Measurements from ENCODE around the gene AASDH.
"Not testable (repeated sequence)": the region's sequence is repeated elsewhere in the genome, so short reads cannot be mapped to it uniquely, and the experiment has no call there.

AASDH gene

DNA sequence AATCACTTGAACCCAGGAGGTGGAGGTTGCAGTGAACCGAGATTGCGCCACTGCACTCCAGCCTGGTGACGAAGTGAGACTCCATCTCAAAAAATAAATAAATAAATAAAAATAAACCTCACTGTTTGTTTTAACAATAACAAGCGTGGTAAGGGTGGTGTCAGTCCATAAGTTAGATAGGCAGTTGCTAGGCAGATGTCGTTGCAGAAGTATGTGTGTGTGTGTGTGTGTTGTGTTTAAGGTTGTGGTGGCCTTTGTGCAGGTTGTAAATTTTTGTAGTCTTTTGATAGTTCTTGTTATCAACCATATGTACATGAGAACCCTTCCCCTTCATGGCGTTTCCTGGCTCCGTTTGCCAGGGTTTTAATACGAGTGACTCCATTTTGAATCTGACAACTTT lies 4.0 kb upstream of the AASDH start:
- DNase-seq: no peak

- DNase-seq: no peak
Measured at GRCh38 chr4:56389558-56389957, 2.3 kb upstream of the AASDH start.

- no peak for DNase-seq
Measured at GRCh38 chr4:56388306-56388705, 1.0 kb upstream of the AASDH start.

- no peak for DNase-seq
Measured at GRCh38 chr4:56386091-56386490, 1.2 kb downstream of the AASDH start.

DNA sequence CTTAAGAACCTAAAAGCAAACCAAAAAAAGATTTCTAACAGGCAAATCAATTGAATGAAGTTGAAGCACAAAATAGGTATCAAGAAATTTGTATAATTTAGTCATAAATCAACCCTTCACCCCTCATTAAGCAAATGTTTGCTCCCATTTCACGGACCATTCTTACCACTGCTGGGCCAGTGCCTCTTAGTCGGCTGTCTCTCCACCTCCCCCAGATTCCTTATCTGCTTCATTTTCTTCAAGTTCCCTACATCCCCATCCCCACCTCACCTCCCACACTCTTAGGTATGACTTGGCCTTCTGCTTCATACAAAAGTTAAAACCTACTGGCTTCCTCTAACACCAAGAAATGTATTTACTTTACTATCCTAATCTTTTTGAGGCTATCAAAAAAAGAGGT lies 11.8 kb downstream of the AASDH start:
- DNase-seq: no peak

- no peak for DNase-seq
Measured at GRCh38 chr4:56374956-56375355, 12.3 kb downstream of the AASDH start.

- DNase-seq: no peak
Measured at GRCh38 chr4:56372774-56373173, 14.5 kb downstream of the AASDH start.

DNA sequence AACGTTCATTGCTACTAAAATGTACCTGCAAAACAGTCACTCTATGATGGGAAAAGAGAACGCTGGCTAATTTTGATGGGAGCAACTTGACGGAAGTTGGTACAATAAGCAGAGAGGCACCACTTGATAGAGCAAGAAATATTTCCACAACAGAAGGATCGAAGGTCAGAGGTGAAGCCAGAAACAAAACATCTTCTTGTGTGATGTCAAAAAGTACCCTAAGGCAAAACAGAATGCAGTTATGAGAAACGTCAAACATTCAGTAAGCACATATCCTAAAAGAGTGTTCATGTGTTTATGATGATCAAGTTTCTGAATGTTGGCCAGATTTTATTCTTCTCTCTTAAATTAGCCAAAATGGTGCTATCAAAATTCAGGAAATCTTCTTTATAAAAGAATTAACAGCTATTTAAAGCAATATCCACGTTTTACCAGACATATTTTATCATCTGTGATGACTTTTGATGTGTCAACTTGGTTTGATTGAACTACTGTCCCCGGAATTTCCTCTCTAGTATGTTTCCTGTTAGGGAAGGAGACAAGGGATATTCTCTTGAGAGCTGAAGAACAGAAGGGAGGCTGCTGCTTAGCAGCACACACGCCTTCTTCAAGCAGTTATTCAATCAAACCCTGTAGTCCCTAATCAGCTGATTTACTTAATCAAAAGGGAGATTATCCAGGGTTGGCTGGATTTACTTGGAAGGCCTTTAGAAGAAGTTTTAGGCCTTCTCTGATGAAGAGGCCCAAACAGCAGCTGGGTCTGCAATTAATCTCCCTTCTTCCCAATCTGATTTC lies 15.7 kb downstream of the AASDH start:
- DNase-seq: no peak

GRCh38 chr4:56370377-56370776 lies 16.9 kb downstream of the AASDH start:
- DNase-seq: no peak

GRCh38 chr4:56362981-56363380 lies 24.3 kb downstream of the AASDH start:
- DNase-seq: not testable (repeated sequence)

- no peak for DNase-seq
Measured at GRCh38 chr4:56360071-56360470, 27.2 kb downstream of the AASDH start.

DNA sequence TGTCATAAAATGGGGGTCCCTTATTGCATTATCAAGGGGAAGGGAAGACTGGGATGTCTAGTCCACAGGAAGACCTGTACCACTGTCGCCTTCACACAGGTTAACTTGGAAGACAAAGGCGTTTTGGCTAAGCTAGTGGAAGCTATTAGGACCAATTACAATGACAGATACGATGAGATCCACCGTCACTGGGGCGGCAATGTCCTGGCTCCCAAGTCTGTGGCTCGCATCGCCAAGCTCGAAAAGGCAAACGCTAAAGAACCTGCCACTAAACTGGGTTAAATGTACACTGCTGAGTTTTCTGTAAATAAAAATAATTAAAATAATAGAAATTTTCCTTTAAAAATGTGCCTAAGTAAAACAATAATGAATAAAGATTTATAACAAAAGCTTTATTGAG lies 30.6 kb downstream of the AASDH start:
- DNase-seq: no peak

DNA sequence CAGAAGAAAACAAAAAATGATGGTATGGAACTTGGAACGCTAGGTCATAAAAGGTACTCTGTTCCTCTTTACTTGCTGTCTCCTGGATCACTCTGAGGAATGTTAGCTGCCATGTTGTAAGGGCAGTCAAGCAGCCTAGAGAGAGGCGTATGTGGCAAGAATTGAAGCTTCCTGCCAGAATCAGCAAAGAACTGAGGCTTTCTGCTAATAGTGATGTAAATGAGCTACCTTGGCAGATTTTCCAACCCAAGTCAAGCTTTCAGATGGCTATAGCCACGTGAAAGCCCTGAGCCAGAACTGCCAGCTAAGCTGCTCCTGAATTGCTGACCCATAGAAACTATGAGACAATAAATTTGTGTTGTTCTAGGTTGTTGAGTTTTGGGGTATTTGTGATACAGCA lies 38.7 kb downstream of the AASDH start:
- no peak for DNase-seq

DNA sequence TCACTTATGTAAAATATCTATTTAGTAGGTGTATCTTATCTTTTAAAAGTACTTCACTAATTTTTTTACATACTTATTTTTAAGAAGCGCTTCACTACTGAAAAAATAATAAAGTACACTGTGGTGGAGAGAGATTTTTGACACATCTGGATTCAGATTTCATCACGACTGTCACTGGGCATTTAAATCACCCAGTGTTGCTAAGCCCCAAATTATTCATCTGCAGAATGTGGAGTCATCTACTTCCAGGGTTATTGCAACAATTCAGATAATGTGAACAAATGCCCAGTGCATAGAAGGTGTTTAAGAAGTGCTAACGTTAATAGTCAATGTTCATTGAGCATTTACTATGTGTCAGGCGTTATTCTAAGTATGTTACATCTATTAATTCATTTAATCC lies 41.8 kb downstream of the AASDH start:
- no peak for DNase-seq

DNA sequence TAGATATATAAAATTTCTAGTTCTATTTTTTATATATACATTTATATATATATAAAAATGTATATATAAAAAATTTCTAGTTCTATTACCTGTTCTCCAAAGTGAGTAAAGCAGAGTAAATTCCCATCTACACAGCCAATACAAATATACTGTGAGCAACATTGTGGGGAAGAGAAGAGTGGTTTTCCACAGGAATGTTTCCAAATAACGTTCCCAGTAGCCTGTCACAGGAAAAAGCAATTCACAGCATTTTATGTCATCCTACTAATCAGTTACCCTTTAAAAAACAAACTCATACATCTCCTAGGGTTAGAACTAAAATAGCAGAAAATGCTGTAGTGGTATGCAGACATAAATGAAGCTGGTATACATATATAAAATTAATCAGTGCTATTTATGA lies 44.5 kb downstream of the AASDH start:
- DNase-seq: no peak

DNA sequence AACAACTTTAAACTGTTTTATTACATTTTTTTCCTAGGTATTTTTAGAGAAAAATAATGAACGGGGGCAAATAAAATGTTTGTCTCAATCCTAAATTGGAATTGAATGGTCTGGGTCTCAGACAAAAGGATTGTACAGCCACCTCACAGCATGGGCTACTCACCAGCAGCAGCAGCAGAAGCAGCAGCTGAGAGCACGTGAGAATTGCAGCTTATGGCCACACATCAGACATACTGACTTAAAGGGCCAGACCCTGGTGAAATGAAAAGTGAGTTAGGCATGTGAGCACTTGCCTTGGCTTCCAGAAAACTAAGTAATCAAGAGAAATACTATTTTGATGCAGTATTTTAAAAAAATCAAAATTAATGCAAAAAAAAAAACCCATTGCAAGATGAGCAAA lies 56.6 kb downstream of the AASDH start:
- DNase-seq: no peak

GRCh38 chr4:56326363-56326762 lies 60.9 kb downstream of the AASDH start:
- DNase-seq: no peak

DNA sequence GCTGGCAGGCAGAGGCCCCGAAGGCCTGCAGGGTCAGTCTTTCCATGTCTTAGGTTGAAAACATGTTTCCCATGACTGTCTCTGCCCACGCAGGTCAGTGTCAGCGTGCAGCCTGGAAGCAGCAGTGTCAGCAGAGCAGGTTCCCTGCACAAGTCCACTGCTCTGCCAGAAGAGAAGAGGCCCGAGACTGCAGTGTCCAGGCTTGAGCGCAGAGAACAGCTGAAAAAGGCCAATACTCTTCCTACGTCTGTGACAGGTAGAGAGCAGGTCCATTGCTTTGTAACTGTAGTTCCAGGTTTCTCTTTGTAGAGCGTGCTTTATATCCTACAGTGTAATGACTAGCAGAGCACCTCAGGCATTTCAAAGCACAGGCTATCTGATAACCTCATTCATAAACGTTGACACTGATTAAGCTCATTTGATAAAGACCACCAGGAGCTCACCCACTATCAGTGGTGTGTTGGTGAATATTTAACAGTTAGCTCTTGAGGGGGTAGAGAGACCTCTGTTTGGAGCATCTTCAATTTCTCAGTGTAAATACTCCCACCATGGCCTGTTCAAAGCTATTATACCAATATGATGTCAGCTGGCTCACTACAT lies 63.2 kb downstream of the AASDH start:
- no peak for DNase-seq

GRCh38 chr4:56323327-56323726 lies 64.0 kb downstream of the AASDH start:
- no peak for DNase-seq

DNA sequence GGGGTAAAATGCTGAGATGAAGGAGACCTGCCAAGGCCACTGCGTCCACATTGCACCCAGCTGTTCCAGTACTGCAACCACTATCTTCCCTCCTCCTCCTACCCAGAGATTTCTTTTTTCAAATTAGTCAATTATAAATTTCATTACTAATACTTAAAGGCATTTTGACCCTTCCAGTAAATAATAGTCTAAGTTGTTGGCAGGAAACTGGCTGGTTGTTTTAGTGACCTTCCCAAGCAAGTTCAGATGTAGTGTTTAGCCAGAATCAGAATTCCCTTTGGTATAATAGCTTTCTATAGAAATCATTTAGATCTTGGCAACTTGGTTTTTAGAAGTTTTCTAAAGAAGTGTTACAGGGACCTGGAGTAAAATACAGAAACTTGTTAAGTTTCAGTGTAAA lies 66.0 kb downstream of the AASDH start:
- no peak for DNase-seq

DNA sequence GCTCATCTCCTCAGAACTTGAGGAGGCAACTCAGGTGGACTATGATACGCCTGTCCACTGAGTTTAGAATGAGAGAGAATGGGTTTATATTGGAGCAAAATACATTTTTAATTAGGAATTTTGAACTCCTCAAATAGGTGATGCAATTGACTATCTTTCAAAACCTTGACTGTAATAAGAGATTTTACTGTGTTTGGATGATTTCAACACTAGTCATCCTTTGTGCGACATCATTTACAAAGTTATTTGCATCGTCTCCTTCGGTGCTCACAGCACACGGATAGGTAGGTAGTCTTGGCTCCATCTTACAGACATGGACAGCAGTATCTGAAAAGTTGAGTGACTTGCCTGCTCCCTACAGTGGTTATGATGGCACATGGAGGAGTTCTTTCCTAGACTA lies 67.0 kb downstream of the AASDH start:
- DNase-seq: no peak

GRCh38 chr4:56318555-56318954 lies 68.7 kb downstream of the AASDH start:
- DNase-seq: no peak

DNA sequence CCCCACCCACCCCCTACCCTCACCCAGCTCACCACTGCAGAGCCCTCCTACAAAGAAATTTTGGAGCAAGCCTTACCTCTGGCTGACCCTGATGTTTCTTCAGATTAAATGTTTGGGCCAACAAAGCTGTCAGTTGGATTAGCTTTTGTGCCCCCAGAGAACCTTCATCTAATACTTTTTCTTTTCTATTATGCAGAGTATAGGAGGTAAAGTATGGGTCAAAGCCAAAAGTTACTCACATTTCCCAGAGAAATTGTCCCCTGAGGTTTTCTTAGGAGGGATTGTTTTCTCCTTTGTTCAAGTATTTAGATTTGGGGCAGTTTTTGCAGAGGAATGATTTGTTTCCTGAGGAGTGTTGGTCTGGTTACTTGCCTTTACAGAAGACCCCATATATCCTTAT lies 69.5 kb downstream of the AASDH start:
- DNase-seq: no peak

- no peak for DNase-seq
Measured at GRCh38 chr4:56316011-56316650, 71.2 kb downstream of the AASDH start.

Measured in activated CD4-positive, alpha-beta T cell treated with anti-CD3 and anti-CD28 coated beads, Interleukin-2, amount 50 U/mL, for 16 hours (primary cell).